ENCODE measurements around the gene TPD52L1.
"Not testable (repeated sequence)": the region's sequence is repeated elsewhere in the genome, so short reads cannot be mapped to it uniquely, and the experiment has no call there.

The TPD52L1 gene

DNA sequence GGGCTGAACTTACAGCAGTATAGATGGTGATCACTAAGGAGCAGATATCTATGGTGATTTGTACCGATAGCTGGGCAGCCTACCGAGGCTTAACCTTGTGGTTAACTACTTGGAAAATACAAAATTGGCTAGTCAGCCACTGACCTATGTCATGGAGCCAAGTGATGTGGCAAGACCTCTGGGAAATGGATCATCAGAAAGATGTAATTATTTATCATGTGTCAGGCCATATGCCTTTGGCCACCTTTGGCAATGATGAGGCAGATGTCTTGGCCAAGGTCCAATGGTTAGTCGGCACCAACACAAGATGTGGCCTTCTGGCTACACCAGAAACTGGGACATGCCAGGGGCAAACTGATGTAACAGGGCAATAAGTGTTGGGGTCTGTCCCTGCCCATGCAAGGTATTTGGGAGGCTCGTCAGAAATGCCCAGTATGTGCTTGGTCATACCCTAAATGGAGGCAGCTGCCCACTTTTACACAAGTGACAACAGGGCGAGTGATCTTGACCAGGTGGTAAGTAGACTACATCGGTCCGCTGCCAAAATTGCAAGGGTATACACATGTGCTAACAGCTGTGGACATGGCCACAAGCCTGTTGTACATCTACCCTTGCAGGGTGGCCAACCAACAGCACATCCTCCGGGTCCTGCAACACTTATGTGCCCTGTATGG is 118.0 kb downstream of the TPD52L1 start:
- no peak for DNase-seq (ENCODE audit: low read depth in 2 of 2)

DNA sequence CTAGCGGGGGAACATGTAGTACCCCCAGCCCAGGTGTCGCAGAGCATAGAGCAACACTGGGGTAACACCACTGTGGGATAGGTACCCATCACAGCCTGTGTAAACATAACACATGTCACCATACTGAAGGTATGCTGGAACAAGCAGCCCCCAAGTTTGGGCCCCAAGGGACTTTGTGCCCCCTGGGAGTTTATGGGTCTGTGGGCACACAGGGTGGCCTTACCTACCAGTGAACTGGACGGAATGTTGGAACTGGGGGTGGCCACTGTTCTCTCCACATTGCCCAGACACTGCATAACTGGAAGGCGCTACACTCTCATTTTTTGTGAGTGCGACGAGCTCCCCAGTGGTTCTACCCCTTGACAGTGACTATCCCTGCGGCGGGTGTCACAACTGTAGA is 119.7 kb downstream of the TPD52L1 start:
- DNase-seq (ENCODE audit: low read depth in 2 of 2), result no peak

DNA sequence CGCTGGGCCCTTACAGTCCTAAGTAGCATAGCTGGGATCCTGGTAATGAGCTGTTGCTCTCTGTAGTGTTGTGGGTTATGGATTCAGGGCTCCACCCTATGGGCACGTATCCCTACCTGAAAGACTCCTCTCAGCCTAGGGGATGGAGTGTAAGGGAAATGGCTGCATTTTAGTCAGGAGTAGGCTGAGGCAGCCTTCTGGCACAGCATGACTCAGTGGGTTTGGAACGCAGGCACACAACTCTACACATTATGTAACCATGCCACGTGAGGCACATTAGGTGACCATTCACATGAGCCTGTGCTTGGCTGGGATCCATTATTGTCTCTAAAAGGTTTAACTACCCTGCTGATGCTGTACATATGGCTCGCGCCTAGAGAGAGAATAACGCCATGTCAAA is 120.4 kb downstream of the TPD52L1 start:
- DNase-seq (ENCODE audit: low read depth in 2 of 2), result no peak

DNA sequence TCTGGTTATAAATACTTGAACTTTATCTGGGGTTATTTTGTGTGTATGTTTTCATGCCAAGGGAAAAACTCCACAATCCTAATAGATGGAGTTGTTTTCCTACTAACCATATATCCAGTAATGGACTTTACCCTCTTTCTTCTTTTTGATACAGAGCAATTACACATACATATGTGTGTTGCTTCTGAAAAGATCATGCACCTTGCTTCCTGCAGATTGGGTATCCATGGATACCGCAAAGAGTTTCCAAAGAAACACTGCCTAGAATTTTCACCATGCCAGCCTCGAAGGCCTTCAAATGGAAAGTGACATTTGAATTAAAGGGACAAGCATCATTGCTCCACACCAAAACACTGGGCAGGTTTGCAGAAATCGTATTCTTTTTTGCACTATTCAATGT is 121.4 kb downstream of the TPD52L1 start:
- DNase-seq (ENCODE audit: low read depth in 2 of 2), result no peak

DNA sequence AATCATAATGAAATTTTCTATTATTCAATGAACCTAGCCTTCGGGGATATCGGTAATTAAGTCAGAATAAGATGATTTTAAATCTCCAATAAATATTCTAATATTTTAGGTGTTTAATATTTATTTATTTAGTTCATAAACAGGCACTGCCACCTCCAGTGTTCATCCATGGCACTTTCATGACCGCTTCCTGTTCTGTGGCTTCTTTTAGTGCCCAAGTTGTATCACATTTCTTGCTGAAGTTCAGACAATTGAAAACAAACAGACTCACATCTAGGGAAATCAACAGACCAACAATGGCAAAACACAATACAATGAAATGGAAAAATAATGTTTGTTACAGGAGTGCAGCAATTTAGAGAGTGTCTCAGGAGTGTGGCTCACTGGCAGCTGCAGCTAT is 122.2 kb downstream of the TPD52L1 start:
- DNase-seq (ENCODE audit: low read depth in 2 of 2), result no peak

DNA sequence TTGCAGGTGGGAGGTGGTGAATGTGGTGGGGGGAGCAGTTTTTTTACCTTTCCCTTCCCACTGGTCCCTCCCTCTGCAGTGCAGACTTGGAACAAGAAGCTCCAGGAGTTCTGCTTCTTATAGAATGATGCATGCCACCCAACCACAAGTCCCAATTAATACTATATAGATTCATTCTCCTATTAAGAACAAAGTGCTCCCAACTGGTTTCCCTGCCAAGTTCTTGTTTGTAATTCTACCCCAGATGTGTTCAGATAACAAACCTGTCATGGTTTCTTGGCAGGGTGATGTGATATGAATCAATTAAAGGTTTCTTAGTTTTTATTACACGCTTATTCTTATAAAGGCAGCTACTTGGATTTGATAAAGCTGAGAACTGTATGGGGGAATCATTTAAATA is 124.3 kb downstream of the TPD52L1 start:
- no peak for DNase-seq (ENCODE audit: low read depth in 2 of 2)

DNA sequence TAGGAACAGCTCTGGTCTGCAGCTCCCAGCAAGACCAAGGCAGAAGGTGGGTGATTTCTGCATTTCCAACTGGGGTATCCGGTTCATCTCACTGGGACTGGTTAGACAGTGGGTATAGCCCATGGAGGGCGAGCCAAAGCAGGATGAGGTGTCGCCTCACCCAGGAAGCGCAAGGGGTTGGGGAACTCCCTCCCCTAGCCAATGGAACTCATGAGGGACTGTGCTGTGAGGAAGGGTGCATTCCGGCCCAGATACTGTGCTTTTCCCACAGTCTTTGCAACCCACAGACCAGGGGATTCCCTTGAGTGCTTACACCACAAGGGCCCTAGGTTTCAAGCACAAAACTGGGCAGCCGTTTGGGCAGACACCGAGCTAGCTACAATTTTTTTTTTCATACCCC is 126.4 kb downstream of the TPD52L1 start:
- no peak for DNase-seq (ENCODE audit: low read depth in 2 of 2)

DNA sequence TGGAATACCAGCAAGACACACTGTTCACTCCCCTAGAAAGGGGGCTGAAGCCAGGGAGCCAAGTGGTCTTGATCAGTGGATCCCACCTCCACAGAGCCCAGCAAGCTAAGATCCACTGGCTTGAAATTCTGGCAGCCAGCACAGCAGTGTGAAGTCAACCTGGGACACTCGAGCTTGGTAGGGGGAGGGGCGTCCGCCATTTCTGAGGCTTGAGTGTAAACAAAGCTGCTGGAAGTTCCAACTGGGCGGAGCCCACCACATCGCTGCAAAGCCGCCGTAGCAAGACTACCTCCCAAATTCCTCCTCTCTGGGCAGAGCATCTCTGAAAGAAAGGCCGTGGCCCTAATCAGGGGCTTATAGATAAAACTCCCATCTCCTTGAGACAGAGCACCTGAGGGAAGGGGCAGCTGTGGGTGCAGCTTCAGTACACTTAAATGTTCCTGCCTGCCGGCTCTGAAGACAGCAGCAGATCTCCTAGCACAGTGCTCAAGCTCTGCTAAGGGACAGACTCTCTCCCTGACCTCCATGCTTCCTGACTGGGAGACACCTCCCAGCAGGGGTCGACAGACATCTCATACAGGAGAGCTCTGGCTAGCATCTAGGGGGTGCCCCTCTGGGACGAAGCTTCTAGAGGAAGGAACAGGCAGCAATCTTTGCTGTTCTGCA is 126.9 kb downstream of the TPD52L1 start:
- not testable (repeated sequence) for DNase-seq (ENCODE audit: low read depth in 2 of 2)

DNA sequence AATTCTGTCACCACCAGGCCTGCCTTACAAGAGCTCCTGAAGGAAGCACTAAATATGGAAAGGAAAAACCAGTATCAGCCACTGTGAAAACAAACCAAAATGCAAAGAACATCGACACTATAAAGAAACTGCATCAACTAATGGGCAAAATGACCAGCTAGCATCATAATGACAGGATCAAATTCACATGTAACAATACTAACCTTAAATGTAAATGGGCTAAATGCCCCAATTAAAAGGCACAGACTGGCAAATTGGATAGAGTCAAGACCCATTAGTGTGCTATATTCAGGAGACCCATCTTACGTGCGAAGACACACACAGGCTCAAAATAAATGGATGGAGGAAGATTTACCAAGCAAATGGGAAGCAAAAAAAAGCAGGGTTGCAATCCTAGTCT is 128.9 kb downstream of the TPD52L1 start:
- not testable (repeated sequence) for DNase-seq (ENCODE audit: low read depth in 2 of 2)

DNA sequence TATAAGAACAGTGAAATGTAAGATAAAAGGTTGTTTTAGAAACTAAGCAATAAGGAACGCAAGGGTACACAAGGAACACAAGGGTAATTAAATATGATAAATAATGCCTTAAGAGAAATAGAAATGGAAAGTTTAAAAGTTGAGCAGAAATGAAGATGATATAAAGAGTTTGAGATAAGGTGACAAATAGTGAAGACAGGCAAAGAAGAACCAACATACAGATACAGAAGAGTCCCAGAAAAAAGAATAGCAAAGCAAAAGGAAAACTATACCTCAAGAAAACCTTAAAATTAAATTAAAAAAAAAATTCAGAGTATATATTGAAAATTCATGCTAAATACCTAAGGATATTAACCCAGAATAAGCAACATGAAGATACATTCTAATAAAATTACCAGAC is 131.8 kb downstream of the TPD52L1 start:
- no peak for DNase-seq (ENCODE audit: low read depth in 2 of 2)

DNA sequence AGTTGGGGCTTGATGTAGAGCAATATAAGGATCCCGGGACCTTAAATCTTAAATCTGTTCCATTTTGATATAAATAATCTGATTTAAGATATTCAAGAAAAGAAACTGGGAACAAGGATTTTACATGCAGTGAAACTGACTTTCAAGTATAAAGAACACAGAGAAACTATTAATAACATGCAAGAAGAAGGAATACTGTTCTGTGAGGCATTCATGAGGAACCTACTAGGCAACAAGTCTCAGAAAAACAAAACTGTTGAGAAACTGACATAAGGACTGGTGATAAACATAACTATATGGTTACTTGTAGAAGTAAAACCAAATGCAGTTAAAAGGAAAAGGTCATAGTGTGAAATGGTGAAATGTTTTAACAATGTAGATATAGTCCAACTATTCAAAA is 132.4 kb downstream of the TPD52L1 start:
- no peak for DNase-seq (ENCODE audit: low read depth in 2 of 2)

DNA sequence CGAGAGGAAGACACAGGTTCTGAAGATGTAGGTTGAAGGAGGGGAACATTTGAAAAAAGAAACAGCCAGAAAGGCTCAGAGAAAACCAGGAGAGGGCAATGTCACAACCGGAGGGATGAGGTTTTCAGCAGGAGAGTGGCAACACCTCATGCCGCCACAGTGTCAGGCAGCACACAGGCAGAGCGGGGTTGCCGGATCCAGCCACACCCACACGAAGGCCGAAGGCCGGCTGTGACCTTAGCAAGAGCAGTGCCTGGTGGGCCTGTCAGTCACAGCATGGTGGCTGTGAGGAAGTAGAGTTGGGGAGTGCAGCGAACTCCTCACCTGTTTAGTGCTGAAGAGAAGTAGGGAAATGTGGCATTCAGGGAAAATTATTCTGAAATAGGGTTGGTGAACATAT is 134.1 kb downstream of the TPD52L1 start:
- no peak for DNase-seq (ENCODE audit: low read depth in 2 of 2)

DNA sequence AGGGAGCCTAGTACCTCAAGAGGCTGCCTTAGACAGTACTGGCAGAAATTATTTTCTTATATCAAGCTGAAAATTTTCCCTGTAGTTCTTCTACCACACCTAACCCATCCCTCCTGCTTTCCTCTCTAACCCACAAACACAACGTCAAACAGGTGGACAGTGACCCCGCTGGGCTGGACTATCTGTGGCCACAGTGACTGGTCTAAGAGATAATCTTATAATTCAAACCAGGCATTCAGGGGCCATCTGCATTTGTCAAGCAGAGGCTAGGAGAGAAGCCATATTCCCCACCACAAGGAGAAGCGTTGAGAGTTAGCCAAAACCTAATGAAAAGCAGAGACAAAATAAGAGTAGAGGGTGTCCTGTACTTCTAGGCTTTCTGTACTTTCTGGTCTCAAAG is 140.0 kb downstream of the TPD52L1 start:
- DNase-seq (ENCODE audit: low read depth in 2 of 2), result no peak

DNA sequence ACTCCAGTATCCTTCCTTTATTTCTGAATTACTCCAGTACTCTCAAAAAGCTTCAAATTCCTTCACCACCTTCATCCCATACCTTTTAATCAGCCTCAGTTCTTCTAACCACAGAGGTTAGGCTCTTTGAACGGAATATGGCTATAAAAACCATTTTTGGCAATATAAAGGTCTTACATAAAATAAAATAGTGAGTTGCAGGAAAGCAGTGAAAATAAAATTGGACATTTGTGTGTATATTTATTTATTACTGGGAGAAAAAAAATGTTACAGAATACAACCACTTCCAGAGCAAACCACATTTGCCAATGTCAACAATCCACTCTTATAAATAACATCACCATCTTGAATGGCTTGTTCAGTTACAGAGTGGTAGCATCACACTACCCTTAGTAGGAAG is 140.5 kb downstream of the TPD52L1 start:
- DNase-seq (ENCODE audit: low read depth in 2 of 2), result no peak

DNA sequence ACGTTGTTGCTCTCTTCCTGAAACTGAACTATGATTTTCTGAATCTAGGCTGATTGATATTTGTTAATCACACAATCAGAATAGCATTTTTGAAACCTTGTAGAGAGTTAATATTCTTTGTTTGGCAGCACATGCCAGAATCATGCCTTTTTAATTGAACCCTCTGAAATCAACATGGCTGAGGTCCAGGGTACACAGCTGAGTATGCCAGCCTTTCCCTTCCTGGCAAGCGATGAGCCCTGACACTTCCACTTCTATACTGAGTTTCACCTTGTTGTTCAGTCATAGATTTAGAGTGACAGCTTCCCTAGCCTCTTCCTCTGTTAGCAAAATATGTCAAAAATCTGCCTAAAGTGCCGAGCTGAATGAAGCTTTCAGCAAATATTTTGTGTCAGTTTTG is 141.4 kb downstream of the TPD52L1 start:
- DNase-seq (ENCODE audit: low read depth in 2 of 2), result no peak

DNA sequence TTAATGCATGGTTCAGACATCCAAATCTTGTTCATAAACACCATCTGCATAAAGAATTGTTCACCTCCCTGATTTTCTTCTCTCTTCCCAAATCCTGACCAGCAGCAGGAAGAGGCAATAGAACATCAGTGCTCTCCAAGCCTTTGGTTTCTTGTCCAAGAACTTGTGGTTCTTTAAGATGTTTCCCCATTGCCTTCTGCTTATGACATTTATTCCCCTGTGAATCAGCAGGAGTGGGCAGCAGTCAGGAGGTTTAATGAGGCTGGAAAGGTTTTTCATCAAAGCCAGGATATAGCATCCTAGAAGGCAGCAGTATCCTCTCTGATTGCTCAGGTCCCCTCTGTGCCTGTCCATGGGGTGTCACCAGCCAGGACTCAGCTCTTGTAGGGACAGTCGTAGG is 142.9 kb downstream of the TPD52L1 start:
- no peak for DNase-seq (ENCODE audit: low read depth in 2 of 2)

DNA sequence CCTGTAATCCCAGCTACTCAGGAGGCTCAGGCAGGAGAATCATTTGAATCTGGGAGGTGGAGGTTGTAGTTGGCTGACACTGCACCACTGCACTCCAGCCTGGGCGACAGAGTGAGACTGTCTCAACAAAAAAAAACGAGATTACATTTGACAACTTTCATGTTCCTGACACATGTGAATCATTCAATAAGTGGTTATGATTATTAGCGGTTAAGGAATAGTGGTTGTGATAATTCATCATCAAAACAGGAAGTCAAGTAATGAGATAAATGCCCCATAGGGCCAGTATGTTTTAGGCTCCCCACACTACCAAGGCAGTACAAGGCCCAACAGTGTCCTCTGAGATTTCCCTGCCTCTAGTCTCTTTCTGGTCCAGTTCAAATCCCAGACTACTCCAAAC is 145.7 kb downstream of the TPD52L1 start:
- DNase-seq (ENCODE audit: low read depth in 2 of 2), result no peak

DNA sequence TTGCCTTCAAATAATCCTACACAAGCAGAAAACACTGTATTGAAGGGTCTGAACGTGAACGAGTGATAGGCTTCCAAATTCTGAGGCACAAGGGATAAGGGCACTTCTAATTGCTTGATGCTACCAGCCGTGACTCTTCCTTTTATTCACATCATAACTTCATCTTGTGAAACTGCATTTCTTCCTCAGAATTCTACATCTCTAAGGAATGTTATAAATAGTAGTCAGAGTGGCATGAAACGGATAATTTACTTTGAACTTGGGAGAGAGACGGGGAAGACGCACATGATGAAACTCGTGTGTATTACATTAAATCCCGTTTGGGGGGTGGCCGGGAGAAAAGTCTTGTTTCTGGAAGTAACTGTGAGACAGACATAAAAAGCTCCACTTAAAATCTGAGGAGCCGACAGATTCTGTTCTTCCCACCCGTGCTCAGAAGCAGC is 147.4 kb downstream of the TPD52L1 start:
- DNase-seq (ENCODE audit: low read depth in 2 of 2), result peak; percentile 5 to 19

DNA sequence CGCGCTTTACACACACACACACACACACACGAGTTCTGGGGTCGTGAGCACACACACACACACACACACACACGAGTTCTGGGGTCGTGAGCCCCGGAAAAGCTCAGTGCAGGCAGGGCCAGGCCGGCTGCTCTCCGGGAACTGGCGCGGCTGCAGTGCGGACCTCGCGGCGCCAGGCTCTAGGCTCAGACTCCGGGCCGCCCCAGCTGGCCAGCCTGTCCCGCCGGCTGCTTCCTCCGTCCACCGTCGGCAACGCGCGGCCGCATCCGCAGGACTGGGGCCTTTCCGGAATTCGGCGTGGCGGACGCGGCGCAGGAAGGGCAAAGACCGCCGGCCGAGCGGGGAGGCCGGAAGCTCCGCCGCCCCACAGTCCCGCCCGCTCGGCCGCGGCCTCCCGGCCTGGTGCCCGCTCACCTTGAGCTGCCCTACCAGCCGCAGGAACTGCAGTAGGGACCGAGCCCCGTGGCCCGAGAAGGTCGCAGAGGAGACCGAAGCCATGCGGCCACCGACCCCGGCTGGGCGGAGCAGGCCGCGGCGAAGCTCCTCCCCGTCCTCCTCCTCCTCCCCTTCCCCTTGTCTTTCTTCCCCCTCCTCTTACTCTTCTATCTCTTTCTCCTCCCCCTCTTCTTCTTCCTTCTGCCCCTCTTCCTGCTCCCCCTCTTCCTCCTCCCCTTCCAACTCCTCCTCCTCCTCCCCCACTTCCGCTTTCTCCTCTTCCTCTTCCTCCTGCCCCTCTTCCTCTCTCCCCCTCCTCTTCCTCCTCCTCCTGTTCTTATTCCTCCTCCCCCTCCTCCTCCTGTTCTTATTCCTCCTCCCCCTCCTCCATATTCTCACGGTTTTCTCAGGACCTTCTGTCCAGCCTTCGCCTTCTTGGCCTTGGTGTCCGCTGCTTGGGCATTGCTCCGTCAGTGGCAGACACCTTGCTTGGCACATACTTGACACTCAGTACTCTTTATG is 148.1 kb downstream of the TPD52L1 start, which contains the start of gene HDDC2:
TSS of gene HDDC2 (minus strand) at position 533 of the 957 bp plus-strand sequence. CDS start at position 498, 35 bp downstream.
- DNase-seq (ENCODE audit: low read depth in 2 of 2), result peak; percentile 8 to 12

DNA sequence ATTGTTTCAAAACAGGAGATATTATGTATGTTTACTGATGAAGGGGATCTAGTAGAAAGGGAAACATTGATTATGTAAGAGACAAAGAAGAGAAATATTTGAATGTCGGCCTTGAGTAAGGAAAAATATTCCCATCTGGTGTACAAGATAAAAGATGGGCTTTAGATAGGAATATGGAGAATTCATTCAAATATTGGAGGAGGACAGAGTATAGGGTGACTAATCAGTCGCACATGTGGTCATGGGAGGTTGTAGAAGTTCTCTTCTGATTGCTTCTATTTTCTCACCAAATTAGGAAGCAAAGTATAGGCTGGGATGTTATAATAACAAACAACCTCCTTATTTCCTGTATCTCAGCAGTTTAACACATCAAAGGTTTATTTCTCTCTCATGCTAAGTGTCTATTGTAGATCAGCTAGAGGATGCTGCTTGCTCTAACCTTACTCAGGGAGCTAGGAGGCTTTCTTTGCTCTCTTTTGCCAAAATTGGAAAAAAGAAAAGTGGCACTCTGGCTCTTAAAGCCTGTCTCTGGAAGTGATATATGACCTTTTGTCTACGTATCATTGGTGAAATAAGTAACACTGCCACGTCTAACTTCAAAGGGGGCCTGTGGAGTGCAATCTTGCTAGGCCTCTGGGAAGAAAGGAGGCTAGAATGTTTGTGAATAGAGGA is 149.4 kb downstream of the TPD52L1 start:
- DNase-seq (ENCODE audit: low read depth in 2 of 2), result peak; percentile 18 to 22

DNA sequence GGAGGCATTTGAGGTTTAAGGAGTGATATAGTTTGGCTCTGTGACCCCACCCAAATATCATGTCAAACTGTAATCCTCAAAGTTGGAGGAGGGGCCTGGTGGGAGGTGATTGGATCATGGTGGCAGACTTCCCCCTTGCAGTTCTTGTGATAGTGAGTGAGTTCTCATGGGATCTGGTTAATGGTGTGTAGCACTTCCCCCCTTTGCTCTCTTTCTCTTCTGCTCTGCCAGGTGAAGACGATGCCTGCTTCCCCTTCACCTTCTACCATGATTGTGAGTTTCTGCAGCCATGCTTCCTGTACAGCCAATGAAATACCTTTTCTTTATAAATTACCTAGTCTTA is 149.9 kb downstream of the TPD52L1 start:
- no peak for DNase-seq (ENCODE audit: low read depth in 2 of 2)

Measured in fibroblast of skin of left biceps (primary cell).